ENCODE measurements around the gene AXIN2.

AXIN2 gene, protein sequence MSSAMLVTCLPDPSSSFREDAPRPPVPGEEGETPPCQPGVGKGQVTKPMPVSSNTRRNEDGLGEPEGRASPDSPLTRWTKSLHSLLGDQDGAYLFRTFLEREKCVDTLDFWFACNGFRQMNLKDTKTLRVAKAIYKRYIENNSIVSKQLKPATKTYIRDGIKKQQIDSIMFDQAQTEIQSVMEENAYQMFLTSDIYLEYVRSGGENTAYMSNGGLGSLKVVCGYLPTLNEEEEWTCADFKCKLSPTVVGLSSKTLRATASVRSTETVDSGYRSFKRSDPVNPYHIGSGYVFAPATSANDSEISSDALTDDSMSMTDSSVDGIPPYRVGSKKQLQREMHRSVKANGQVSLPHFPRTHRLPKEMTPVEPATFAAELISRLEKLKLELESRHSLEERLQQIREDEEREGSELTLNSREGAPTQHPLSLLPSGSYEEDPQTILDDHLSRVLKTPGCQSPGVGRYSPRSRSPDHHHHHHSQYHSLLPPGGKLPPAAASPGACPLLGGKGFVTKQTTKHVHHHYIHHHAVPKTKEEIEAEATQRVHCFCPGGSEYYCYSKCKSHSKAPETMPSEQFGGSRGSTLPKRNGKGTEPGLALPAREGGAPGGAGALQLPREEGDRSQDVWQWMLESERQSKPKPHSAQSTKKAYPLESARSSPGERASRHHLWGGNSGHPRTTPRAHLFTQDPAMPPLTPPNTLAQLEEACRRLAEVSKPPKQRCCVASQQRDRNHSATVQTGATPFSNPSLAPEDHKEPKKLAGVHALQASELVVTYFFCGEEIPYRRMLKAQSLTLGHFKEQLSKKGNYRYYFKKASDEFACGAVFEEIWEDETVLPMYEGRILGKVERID

GRCh38 chr17:65561452-65562205 is at the start of gene AXIN2:
Gene AXIN2, minus strand, starts transcription at chr17:65561648. Its CDS starts 3,028 bp downstream, at chr17:65558620.
- peak; percentile 75 to 87 for DNase-seq

DNA sequence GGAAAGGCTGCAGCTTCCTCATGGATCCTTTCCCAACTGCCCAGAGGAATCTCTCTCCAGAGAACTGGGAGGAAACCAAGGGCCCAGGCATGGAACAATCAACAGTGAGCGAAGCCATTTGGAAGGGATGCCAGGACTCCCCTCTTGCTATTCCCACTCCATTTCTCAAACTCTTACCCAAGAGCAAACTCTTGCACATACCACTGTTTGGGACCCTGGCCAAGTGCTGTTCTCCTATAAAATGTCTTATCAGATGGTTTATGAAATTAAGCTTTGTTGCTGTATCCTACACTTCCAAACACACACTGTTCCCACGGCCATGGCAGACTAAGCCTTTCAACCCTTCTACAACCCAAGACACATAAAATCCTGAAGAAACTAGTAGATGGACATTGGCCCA is 48.3 kb upstream of the AXIN2 start:
- no peak for DNase-seq

GRCh38 chr17:65609286-65609685 is 47.8 kb upstream of the AXIN2 start:
- no peak for DNase-seq

DNA sequence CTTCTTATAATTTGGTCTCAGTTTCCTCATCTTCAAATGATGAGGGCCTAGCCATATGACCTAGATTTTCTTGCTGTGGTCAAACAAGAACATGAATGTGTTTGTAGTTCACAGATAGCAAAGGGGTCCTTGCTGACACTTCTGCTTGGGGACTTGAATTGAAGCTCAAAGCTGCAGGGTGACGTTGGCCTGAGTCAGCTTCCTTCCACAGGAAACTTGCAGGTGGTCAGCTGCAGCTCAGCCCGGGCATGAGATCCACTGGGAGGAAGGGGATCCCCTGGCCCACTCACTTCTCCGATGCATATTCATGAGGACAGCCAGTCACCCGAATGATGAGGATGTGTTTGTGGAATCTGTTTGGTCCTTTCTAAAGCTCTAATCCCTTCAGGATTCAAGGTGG is 42.6 kb upstream of the AXIN2 start:
- no peak for DNase-seq

DNA sequence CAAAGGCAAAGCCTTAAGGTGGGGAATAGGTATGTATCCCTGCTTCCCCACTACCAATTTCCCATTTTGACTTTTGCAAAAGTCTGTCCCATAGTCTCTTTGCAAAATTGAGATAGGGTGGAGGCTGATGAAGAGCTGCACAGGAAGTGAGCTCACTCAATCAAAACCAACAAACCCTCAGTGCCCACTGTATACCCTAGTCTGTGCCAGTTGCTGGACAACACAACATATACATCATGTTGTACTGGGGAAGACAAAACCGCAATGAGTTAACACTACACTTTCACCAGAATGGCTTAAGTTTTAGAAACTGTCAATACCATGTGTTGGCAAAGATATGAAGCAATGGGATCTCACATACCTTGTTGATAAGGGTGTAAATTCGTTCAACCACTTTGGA is 40.4 kb upstream of the AXIN2 start:
- DNase-seq, result no peak

DNA sequence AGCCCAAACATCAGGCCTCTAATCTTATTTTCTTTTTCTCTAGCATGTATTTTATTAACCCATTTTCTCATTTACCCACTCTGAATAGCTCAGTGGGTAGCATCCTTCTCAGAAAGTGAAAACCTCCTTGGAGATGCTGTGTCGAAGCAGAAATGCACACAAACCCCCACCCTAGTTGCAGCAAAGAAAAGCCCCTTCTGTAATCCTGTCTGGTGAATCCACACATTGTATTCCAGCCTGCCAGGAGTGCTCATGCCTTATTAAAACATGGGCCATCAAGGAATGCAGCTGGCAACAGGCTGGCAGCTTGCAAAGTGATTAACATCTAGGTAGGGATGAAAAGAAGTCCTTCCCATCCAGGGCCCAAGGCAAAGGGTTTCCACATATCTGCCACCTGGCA is 39.7 kb upstream of the AXIN2 start:
- no peak for DNase-seq

DNA sequence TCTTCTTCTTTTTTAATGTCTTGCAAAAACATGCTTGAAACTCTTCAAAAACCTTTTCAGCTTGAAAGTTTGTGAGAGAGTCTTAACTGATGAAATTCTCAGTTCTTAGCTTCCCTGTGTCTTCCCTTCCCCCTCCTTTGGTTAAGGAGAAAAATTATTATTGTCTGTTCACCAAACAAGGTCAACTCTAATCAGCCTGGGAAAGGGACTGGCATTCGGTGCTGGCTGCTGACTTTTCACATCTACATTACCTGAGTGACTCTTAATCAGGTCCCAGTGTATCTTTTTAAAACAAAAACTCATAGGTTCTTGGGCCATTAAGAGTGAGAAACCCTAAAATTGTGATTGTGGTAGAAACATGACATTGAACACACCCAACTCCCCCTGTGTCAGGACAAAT is 39.1 kb upstream of the AXIN2 start:
- no peak for DNase-seq

GRCh38 chr17:65599650-65600049 is 38.2 kb upstream of the AXIN2 start:
- DNase-seq, result no peak

- no peak for DNase-seq
These were observed 37.3 kb upstream of the AXIN2 start for GRCh38 chr17:65598746-65599145.

DNA sequence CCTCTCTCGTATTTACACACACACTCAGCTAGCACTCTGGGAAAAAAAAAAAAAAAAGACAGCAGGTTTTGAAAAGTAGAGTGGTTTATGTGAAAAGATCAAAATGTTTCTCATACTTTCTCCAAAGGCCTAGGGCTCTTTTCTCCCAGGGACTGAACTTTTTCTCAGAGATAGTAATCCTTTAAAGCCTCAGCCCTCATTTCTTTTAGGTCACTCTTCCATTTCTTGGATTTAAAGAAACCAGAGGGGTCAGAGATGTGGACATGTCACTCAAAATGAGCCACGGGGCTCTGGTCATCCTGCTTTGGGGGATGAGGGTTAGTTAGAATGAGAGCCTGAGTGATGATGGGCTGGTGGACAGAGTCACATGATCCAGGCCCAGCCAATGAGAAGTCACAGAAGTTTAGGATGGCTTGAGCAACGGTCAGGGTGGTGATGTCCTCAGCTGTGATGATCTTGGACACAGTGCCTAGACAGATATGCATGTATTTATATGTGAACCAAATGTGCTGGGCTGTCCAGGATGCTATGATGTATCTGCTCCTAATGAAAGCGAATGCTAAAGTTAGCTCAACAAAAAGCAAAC is 33.7 kb upstream of the AXIN2 start:
- no peak for DNase-seq

DNA sequence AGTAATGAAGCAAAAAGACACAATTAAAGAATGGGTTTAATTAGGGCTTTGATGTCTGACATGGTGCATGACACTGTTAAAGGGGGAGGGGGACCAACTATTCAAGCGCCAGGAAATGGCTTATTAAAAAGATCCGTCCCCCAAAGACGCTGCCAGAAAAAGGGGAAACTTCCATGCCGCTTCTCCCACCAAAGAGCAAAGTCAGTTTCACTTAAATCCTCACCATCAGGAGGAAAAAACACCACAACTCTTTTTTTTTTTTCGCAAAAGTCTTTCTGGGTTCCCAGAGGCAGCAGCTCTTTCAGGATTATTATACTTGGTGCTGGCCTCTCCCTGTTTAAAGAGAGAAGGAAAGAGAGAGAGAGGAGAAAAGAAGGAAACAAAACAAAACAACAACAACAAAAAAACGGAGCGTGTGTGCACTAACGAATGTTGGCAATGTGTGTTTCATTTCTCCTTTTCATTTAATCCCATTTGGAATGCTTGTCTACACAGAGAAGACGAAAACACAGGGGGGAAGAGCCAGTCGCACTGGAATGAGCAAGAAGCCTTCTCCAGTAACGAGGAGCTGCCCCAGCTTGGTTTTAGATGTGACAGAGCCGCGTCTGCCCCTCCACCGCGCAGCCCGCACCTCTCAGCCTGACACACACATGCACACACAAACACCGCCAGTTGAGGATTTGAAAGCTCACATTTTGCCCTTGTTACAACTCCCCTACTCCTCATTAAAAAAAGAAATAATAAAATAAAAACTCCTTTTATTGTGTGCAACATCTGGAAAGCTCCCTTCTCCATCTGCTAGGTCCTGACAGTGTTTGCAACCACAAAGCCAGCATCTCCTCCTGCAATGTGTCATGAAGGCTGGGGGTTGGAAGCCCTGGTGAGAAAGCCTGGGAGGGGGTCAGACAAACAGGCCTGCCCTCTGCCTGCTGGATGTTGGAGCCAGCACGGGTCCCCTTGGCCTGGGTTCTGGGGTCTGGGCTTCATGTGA is 32.7 kb upstream of the AXIN2 start:
- DNase-seq, result no peak

- DNase-seq, result no peak
These were observed 31.8 kb upstream of the AXIN2 start for GRCh38 chr17:65593092-65593854.

GRCh38 chr17:65592125-65592965 is 30.9 kb upstream of the AXIN2 start:
- no peak for DNase-seq

DNA sequence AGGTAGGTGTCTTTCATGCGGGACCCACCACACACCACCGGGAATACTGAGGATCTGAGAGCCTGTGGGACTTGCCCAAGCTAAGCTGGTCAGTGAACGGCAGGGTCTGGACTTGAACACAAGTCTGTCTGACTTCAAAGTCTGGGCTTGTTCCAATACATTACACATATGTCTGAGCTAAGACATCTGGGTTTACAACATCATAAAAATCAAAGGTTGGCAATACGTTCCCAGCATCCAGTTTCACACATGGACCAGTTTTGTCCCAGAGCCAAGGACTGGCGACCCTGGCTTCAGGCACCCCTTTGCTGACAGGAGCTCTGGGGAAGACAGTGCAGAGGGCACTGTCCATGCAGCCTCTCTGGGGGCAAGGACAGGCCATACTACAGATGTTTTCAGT is 27.9 kb upstream of the AXIN2 start:
- no peak for DNase-seq

DNA sequence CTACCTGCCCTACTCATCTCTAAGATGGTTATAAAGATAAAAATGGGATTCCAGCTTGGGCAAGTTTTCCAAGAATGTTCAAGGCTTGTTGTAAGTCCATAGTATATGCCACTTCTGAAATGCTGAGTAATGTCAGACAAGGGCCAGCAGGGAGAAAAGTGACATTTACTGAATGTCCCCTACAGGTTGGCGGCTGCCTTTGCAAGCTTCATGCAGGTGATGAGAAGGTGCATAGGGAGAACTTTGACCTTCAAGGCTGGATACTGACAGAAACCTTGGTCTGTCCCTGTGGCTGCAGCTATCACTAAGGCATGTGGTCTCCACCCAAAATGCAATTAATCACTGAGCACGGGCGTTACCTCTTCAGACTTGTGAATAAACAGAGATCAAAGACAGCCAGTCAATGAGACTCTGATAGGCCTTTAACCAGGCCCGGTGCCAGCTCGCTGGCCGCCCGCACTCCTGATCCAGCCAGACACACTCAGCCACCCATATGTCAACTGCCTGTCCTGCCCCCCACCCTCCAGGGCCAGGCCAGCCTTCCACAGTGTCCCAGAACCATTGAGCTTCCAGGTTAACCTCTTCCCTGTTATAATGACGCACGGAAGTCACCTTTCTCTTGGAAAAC is 26.8 kb upstream of the AXIN2 start:
- no peak for DNase-seq

- DNase-seq, result no peak
These were observed 26.2 kb upstream of the AXIN2 start for GRCh38 chr17:65587534-65588180.

- DNase-seq, result no peak
These were observed 25.5 kb upstream of the AXIN2 start for GRCh38 chr17:65586899-65587298.

DNA sequence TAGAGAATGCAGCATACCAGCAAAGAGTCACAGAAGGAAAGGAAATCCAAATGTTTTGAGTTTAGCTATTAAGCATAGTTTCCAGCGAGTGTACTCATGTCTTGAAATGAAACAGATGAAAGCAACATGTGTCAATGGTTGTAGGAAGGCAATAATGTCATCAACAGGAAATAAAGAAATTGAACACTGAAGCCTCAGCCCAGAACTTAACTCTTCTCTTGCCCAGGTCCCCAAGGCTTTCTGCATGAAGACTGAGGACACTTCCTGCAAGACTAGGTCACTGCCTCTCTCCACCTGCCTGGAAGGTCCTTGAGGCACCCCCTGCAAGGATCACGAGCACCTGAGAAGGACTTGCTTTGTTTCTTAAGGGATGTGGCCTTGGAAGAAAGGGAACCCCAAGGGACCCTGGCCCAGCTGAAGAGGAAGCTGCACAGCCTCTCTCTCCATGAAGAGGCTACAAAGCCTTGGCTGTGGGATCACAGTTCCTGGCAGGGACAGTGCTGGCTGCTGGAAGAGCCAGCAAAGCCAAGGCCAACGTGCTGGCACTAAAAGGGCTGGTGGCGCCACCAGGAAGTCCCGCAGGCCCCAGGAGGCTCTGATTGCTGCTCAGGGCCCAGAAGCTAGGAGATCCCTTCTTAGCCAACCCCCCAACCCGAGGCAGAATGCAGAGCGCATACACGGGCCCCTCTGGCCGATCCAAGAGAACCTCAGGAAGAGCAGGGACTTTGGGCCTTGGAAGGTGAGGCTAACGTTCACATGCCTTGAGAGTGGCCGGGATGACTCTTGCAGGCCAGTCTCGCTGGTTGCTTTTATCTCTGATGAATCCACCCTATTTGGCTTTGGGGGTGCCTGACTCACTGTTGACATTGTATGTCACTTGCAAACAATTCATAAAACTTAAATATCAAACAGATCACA is 23.4 kb upstream of the AXIN2 start:
- DNase-seq, result no peak
